GM18858 (cell line): Measurements from ENCODE around the gene LIN9.
"Not testable (repeated sequence)": the region's sequence is repeated elsewhere in the genome, so short reads cannot be mapped to it uniquely, and the experiment has no call there.

Experiments
- ATAC-seq: cut with Tn5 transposase; IDR thresholded peaks from one replicate; pipeline ENCODE4 v1.9.1; 2021; ENCODE audit not compliant: unreplicated experiment

Gene LIN9

GRCh38 chr1:226276077-226276682, 32.8 kb downstream of the LIN9 start:
- no peak for ATAC-seq

GRCh38 chr1:226274138-226274537, 34.8 kb downstream of the LIN9 start:
- no peak for ATAC-seq

GRCh38 chr1:226272233-226272902, 36.6 kb downstream of the LIN9 start:
- ATAC-seq, result not testable (repeated sequence)

- ATAC-seq, result no peak
Observed at GRCh38 chr1:226268421-226269124, 40.4 kb downstream of the LIN9 start.

- ATAC-seq, result no peak
Observed at GRCh38 chr1:226261818-226262217, 47.1 kb downstream of the LIN9 start.

GRCh38 chr1:226255380-226255779, 53.6 kb downstream of the LIN9 start:
- ATAC-seq, result no peak

- ATAC-seq, result no peak
Observed at GRCh38 chr1:226253933-226254332, 55.0 kb downstream of the LIN9 start.

GRCh38 chr1:226252841-226253240, 56.1 kb downstream of the LIN9 start:
- ATAC-seq, result not testable (repeated sequence)

GRCh38 chr1:226250511-226250910, 58.5 kb downstream of the LIN9 start:
- no peak for ATAC-seq

GRCh38 chr1:226248796-226249195, 60.2 kb downstream of the LIN9 start:
- no peak for ATAC-seq

GRCh38 chr1:226248091-226248490, 60.9 kb downstream of the LIN9 start:
- no peak for ATAC-seq

- no peak for ATAC-seq
Observed at GRCh38 chr1:226239421-226239820, 69.5 kb downstream of the LIN9 start.

GRCh38 chr1:226236826-226237225, 72.1 kb downstream of the LIN9 start:
- ATAC-seq, result no peak

GRCh38 chr1:226233806-226234205, 75.2 kb downstream of the LIN9 start:
- no peak for ATAC-seq

GRCh38 chr1:226233293-226233692, 75.7 kb downstream of the LIN9 start:
- ATAC-seq, result peak; percentile 57

GRCh38 chr1:226226601-226227000, 82.4 kb downstream of the LIN9 start:
- no peak for ATAC-seq

GRCh38 chr1:226223786-226224244, 85.1 kb downstream of the LIN9 start:
- peak; percentile 59 for ATAC-seq

GRCh38 chr1:226223157-226223785, 85.7 kb downstream of the LIN9 start, which contains the start of gene MIXL1:
TSS of gene MIXL1 (plus strand) at chr1:226223664. CDS start at chr1:226223682, 18 bp downstream.
- ATAC-seq, result peak; percentile 21

- ATAC-seq, result no peak
Observed at GRCh38 chr1:226222686-226223085, 86.3 kb downstream of the LIN9 start.

GRCh38 chr1:226220473-226221189, 88.3 kb downstream of the LIN9 start:
- no peak for ATAC-seq

- ATAC-seq, result no peak
Observed at GRCh38 chr1:226217273-226217672, 91.7 kb downstream of the LIN9 start.
